HepG2 (cell line): ENCODE results near the gene SYTL2. TPM values are rescaled to one million over a fixed set of nuclear protein-coding genes. Genes with fewer than 3 reads are reported as not detected.

Experiments
- ATAC-seq: fragments of 200-7000 bp; cut with Tn5 transposase; 3 replicates; pipeline ENCODE4 v1.9.1; 2020; ENCODE audit warnings: mild to moderate bottlenecking, moderate library complexity
- BruUV-seq: library from RNA; stranded (reverse); fragments of 400-500 nt; replicated peaks from 2 replicates; lab custom pipeline; 2021; lab: Mats Ljungman, UMichigan
- CTCF ChIA-PET: fragments of 300-600 bp; formaldehyde crosslinking; extraction: SDS; loops from one replicate; lab custom pipeline; 2021; ENCODE audit warnings: low total read pairs, inconsistent platforms, low intra/inter-chr PET ratio; lab: Yijun Ruan, JAX
- POLR2A ChIA-PET: fragments of 350-600 bp; sonication (Branson Sonifier 250); formaldehyde crosslinking; loops from one replicate; lab custom pipeline; 2020; ENCODE audit warnings: antibody characterized with exemption, inconsistent platforms; lab: Yijun Ruan, JAX
- DNase-seq: peaks from one replicate; pipeline ENCODE4 v3.0.0-alpha.2; 2015; ENCODE audit warnings: low spot score
- FAIRE-seq: peaks from 3 replicates; lab custom pipeline; 2011; peaks lifted over from hg19 to GRCh38; lab: Jason Lieb, UNC
- H2AFZ ChIP-seq: one replicate; pipeline ENCODE4 v1.6.1; 2011; ENCODE audit warnings: low read length, inconsistent platforms
- H3K27ac ChIP-seq: fragments of 300-600 bp; 3 replicates; pipeline ENCODE4 v1.8.0; 2011; ENCODE audit warnings: mixed run types, mild to moderate bottlenecking, mixed read lengths, low read length, inconsistent platforms; ENCODE audit not compliant: insufficient read depth; ENCODE audit errors: extremely low read length
- H3K27me3 ChIP-seq, 2 experiments: fragments of 200-600 bp in 1 of 2; 2 replicates in 1 of 2; 3 replicates in 1 of 2; pipeline versions ENCODE4 v1.6.0 to v1.8.0; 2011; ENCODE audit warnings: low read length in 2 of 2, mild to moderate bottlenecking in 2 of 2, moderate library complexity in 2 of 2, inconsistent platforms in 1 of 2; ENCODE audit not compliant: insufficient read depth in 2 of 2, control insufficient read depth in 1 of 2
- H3K36me3 ChIP-seq, 2 experiments: fragments of 200-600 bp in 1 of 2; replicated peaks in 1 of 2; 2 replicates in 1 of 2; 3 replicates in 1 of 2; pipeline versions ENCODE4 v1.5.1 to v1.8.0; 2011; ENCODE audit warnings: low read length in 2 of 2, inconsistent platforms in 1 of 2; ENCODE audit not compliant: insufficient read depth in 2 of 2, control insufficient read depth in 1 of 2
- H3K4me1 ChIP-seq: 2 replicates; pipeline ENCODE4 v1.5.1; 2012; ENCODE audit warnings: low read length, inconsistent platforms; ENCODE audit not compliant: insufficient read depth
- H3K4me2 ChIP-seq: 2 replicates; pipeline ENCODE4 v1.6.0; 2011; ENCODE audit warnings: low read depth, low read length, inconsistent platforms
- H3K4me3 ChIP-seq, 3 experiments: fragments of 200-600 bp in 1 of 3; sonication (generic), shearing (Covaris generic) in 1 of 3; replicated peaks in 1 of 3; 2 replicates each; pipeline ENCODE4 v1.5.1; 2011 to 2016; ENCODE audit warnings: low read length in 3 of 3, inconsistent platforms in 2 of 3, low read depth in 2 of 3, mild to moderate bottlenecking in 2 of 3, control low read depth in 1 of 3, mixed read lengths in 1 of 3; ENCODE audit not compliant: insufficient read depth in 1 of 3
- H3K79me2 ChIP-seq: one replicate; pipeline ENCODE4 v1.6.1; 2011; ENCODE audit warnings: low read length, inconsistent platforms; ENCODE audit not compliant: insufficient read depth
- H3K9ac ChIP-seq: 2 replicates; pipeline ENCODE4 v1.6.0; 2011; ENCODE audit warnings: mild to moderate bottlenecking, low read depth, low read length, inconsistent platforms; ENCODE audit not compliant: insufficient read depth
- H3K9me3 ChIP-seq: 2 replicates; pipeline ENCODE4 v1.5.1; 2012; ENCODE audit warnings: mild to moderate bottlenecking, low read length
- H4K20me1 ChIP-seq: 2 replicates; pipeline ENCODE4 v1.6.0; 2011; ENCODE audit warnings: inconsistent platforms, mild to moderate bottlenecking, low read length, moderate library complexity; ENCODE audit not compliant: insufficient read depth
- DMTF1 ChIP-seq: sonication (generic); formaldehyde crosslinking; IDR thresholded peaks from 2 replicates; pipeline ENCODE4 v1.4.0; 2020; ENCODE audit warnings: mild to moderate bottlenecking, missing genetic modification reagents
- HMG20B ChIP-seq: conservative IDR thresholded peaks from 2 replicates; pipeline ENCODE4 v1.6.1; 2016; ENCODE audit warnings: missing genetic modification reagents, missing compliant biosample characterization
- ONECUT2 ChIP-seq: sonication (generic); formaldehyde crosslinking; IDR thresholded peaks from 2 replicates; pipeline ENCODE4 v1.4.0; 2020; ENCODE audit warnings: missing genetic modification reagents
- RBFOX2 ChIP-seq: fragments of 200-400 bp; formaldehyde crosslinking; IDR thresholded peaks from 2 replicates; pipeline ENCODE4 v1.6.1; 2017; ENCODE audit warnings: low read depth, mild to moderate bottlenecking, low read length
- SP2 ChIP-seq: sonication (generic); formaldehyde crosslinking; IDR thresholded peaks from 2 replicates; pipeline ENCODE4 v1.5.1; 2020; ENCODE audit warnings: mild to moderate bottlenecking, missing genetic modification reagents
- ZNF343 ChIP-seq: sonication (generic); formaldehyde crosslinking; IDR thresholded peaks from 2 replicates; pipeline ENCODE4 v1.4.0; 2020; ENCODE audit warnings: mild to moderate bottlenecking, missing genetic modification reagents
- ZNF672 ChIP-seq: sonication (generic); formaldehyde crosslinking; IDR thresholded peaks from 2 replicates; pipeline ENCODE4 v1.8.1; 2022; ENCODE audit warnings: missing genetic modification reagents
- ZSCAN12 ChIP-seq: sonication (generic); formaldehyde crosslinking; IDR thresholded peaks from 2 replicates; pipeline ENCODE4 v1.9.0; 2021; ENCODE audit warnings: mild to moderate bottlenecking, missing genetic modification reagents
- WGBS: methylation state at CpG from one replicate; pipeline ENCODE4 v1.1.6; 2017; ENCODE audit warnings: low lambda C conversion rate; 5-methylcytosine and 5-hydroxymethylcytosine counted together
- in situ Hi-C: cut with HindIII; loops from 2 replicates; pipeline ENCODE4 v1.10.0; 2017; ENCODE audit warnings: low pct_unique_long_range_greater_than_20kb; ENCODE audit not compliant: extremely low pct_ligation_motif_present
- intact Hi-C: fragments of 100-400 bp; cut with micrococcal nuclease; formaldehyde crosslinking; loops from one replicate; pipeline ENCODE4 v1.10.0; 2022; ENCODE audit not compliant: unreplicated experiment
- polyA plus RNA-seq, 8 experiments: library from polyadenylated mRNA; depleted of rRNA in 3 of 8; stranded (reverse) in 7 of 8; unstranded in 1 of 8; fragments of >200 nt; fragmentation: Illumina TruSeq in 4 of 8; extraction: Trizol in 4 of 8; gene quantifications; 2 replicates each; pipeline versions ENCODE4 v1.2.1 to v1.2.3, GENCODE V29; 2011 to 2016; ENCODE audit warnings: low read depth in 4 of 8, missing spikeins in 1 of 8, mixed read lengths in 1 of 8; ENCODE audit not compliant: insufficient read depth in 1 of 8
- total RNA-seq, 5 experiments: library from RNA; depleted of rRNA; stranded (reverse); fragments of >200 nt; fragmentation: Illumina TruSeq; extraction: Trizol; gene quantifications; 2 replicates each; pipeline ENCODE4 v1.2.3, GENCODE V29; 2016; ENCODE audit warnings: low read depth in 1 of 5
- TF ChIP-seq, protein P1 (sequence below): sonication (generic); formaldehyde crosslinking; IDR thresholded peaks from 2 replicates; pipeline ENCODE4 v1.4.0; 2020; ENCODE audit warnings: missing genetic modification reagents, borderline replicate concordance

SYTL2 gene
- total and polyA plus RNA-seq, 2 of the 13 experiments (the other 11 are each of a cell fraction or from before 2014, with no cell fraction given), result 0.77 to 0.90 TPM

DNA sequence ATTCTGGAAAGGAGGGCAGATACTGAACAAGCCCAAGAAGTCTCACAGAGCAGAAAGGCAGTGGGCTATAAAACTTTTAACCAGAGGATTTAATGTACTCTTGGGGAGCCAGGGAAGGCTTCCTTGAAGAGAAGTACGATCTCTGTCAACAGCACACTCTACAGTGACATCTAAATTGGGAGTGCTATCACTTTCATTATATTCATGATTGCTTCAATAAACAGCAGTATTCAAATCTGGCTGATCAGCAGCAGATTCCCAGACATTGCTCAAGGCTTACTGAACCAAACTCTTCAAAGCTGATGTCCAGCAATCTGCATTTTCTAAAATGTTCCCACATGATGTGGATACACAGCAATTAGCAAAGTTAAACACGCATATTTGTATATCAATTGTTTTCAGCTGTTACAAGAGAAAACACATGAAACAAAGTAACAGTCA lies 44.2 kb downstream of the SYTL2 start:
- H3K27me3 ChIP-seq, result no peaks in the 10 kb centered on the region
- POLR2A ChIA-PET, result no interaction called here
- H3K4me1 ChIP-seq, result no peaks in the 10 kb centered on the region
- in situ Hi-C loops, result no loop called here
- 44% methylated on average over 2 of the region's 2 CpGs for WGBS
- no peak for ATAC-seq
- H3K4me2 ChIP-seq, result no peak overlapping the region
- TF ChIP-seq ZNF672 (CRISPR knock-in tag) (no peak), ZNF343 (CRISPR knock-in tag) (no peak), ZSCAN12 (CRISPR knock-in tag) (no peak), HMG20B (CRISPR knock-in tag) (no peak), DMTF1 (CRISPR knock-in tag) (no peak), RBFOX2 (no peak), SP2 (CRISPR knock-in tag) (no peak), ONECUT2 (CRISPR knock-in tag) (no peak)
- TF ChIP-seq, protein P1, sequence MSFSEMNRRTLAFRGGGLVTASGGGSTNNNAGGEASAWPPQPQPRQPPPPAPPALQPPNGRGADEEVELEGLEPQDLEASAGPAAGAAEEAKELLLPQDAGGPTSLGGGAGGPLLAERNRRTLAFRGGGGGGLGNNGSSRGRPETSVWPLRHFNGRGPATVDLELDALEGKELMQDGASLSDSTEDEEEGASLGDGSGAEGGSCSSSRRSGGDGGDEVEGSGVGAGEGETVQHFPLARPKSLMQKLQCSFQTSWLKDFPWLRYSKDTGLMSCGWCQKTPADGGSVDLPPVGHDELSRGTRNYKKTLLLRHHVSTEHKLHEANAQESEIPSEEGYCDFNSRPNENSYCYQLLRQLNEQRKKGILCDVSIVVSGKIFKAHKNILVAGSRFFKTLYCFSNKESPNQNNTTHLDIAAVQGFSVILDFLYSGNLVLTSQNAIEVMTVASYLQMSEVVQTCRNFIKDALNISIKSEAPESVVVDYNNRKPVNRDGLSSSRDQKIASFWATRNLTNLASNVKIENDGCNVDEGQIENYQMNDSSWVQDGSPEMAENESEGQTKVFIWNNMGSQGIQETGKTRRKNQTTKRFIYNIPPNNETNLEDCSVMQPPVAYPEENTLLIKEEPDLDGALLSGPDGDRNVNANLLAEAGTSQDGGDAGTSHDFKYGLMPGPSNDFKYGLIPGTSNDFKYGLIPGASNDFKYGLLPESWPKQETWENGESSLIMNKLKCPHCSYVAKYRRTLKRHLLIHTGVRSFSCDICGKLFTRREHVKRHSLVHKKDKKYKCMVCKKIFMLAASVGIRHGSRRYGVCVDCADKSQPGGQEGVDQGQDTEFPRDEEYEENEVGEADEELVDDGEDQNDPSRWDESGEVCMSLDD, result no peak
- TF ChIP-seq, all 625 proteins: peak for 0
- H3K36me3 ChIP-seq, result no peaks in the 10 kb centered on the region
- CTCF ChIA-PET, result no interaction called here
- no peak overlapping the region for H3K9ac ChIP-seq
- H3K27ac ChIP-seq, result no peak overlapping the region
- no peak for DNase-seq
- no peak for FAIRE-seq
- intact Hi-C loops, result no loop called here
- H3K4me3 ChIP-seq, result no peak overlapping the region
- H3K9me3 ChIP-seq, result no peaks in the 10 kb centered on the region
- no peaks in the 10 kb centered on the region for H4K20me1 ChIP-seq
- BruUV-seq, result no TSS peak
- H3K79me2 ChIP-seq, result no peaks in the 10 kb centered on the region
- no peak overlapping the region for H2AFZ ChIP-seq
